NCI-H446 (cell line): ENCODE measurements around the gene RXFP1.

Experiments used
- DNase-seq, 2 experiments: peaks; one replicate each; lab custom pipeline; 2025; lab: John Stamatoyannopoulos, UW

RXFP1 gene

DNA sequence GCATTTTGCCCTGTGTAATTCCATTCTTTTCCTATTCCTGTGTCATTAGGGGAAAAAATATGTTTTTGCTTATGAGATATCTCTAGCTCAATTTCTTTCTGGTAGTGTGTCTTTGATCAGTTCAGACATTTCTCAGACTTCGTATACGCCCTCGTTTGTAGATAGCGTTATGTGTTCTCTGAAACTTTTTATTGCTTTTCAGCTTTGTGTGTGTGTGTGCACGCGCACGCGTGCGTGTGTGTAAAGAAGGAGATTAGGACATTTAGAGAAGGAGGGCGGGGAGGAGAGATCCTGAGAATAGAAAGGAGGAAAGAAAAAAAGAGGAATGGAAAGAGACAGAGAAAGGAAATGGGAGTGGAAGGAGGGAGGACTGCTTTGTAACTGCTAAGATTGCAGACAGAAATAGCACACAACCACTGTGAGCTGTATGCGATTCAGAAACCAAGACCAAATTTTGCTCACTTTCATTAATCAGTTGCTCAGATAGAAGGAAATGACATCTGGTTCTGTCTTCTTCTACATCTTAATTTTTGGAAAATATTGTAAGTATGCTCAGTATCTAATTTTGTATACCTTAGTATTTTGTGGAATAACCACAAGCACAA, at the start of gene RXFP1:
RXFP1 (plus strand) TSS at position 399 of the 605 bp plus-strand sequence; CDS start at position 494, 95 bp downstream.
- no peak for DNase-seq

DNA sequence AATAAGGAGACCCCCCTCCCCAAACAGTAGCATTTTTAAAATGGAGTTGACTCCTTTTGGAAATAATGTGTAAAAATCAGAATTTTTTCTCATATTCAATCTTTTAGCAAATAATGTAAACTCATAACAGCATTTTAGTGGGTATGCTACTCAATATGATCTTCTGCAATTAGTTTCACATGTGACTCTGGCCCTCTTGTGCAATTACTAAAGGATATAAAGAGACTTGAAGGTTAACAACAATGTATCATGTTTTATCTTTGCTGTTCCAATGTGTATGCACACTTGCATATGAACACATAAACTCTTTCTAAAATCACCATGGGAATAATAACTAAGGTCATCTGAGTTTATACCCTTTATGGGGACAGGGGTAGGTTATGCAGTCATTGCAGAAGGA, 39.9 kb upstream of the RXFP1 start:
- no peak for DNase-seq

- DNase-seq, result no peak
Observed at GRCh38 chr4:158484173-158484885, 37.4 kb upstream of the RXFP1 start.

GRCh38 chr4:158490629-158491028, 31.1 kb upstream of the RXFP1 start:
- DNase-seq, result no peak

- no peak for DNase-seq
Observed at GRCh38 chr4:158492391-158492790, 29.3 kb upstream of the RXFP1 start.

- DNase-seq, result peak in 1 of 2 experiments; percentile 1
Observed at GRCh38 chr4:158496030-158496741, 25.5 kb upstream of the RXFP1 start.

- DNase-seq, result no peak
Observed at GRCh38 chr4:158500054-158500453, 21.6 kb upstream of the RXFP1 start.

DNA sequence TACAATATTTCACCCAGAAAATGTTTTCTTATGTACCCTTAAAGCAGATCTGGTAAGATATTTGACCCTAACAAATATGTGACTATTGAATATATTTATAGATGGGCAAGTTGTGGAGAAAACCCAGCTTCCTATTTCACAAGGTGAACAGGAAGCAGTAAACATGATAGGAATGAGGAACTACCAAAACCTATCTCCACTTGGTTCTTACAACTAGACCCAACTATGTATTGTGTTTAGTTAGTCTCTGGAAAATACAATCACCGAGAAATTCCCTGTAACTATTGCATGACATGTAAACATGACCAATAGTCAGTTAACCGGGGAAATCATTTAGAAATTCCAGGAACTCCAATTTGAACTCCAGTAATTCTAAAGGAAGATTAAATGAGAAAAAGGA, 8.4 kb upstream of the RXFP1 start:
- no peak for DNase-seq

GRCh38 chr4:158519226-158519625, 2.5 kb upstream of the RXFP1 start:
- DNase-seq, result no peak

DNA sequence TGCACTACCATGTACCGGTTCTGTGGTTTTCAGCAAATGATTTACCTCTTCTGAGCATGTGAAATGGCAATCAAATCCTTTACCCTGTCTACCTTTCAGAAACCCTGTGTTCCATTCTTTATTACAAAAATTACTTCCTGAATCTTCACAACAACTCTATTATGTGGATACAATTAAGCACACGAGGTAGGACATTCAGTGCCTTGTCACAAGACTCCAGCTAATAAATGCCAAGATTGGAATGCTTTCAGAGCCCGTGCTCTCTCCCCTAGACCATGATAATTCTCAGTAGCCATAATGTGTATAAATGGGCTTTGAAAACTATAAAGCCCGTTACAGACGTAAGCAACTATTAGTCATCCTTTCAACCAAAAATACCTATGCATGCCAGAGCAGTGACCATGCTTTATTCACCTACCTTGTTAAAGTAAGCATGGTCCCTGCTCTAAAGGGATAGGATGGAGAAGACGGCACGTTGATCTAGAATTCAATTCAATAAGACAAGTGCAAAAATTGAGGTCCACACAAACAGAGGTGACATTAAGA, 2.4 kb downstream of the RXFP1 start:
- DNase-seq, result no peak

GRCh38 chr4:158527516-158527915, 5.8 kb downstream of the RXFP1 start:
- no peak for DNase-seq

- no peak for DNase-seq
Observed at GRCh38 chr4:158529505-158529904, 7.8 kb downstream of the RXFP1 start.

- no peak for DNase-seq
Observed at GRCh38 chr4:158530381-158530780, 8.7 kb downstream of the RXFP1 start.

- no peak for DNase-seq
Observed at GRCh38 chr4:158530898-158531297, 9.2 kb downstream of the RXFP1 start.

GRCh38 chr4:158532556-158533231, 11.0 kb downstream of the RXFP1 start:
- no peak for DNase-seq

GRCh38 chr4:158534727-158535126, 13.0 kb downstream of the RXFP1 start:
- DNase-seq, result no peak

- DNase-seq, result no peak
Observed at GRCh38 chr4:158535130-158535614, 13.5 kb downstream of the RXFP1 start.

DNA sequence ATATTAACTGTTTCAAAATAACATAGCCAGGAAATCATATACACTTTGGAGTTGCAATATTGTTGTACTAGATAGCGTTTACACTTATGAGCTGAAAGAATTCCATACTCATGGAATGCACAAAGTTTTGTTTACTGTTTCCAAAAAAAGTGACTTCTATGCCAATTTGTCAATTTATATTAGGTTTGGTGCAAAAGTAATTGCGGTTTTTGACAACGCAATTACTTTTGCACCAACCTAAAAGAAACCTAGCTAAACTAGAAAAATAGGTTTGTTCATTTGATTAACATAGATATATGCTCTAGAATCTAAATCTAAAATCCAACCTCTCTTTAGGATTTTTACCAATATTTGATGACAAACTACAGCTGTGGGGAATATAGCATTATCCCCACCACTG, 15.2 kb downstream of the RXFP1 start:
- DNase-seq, result no peak

DNA sequence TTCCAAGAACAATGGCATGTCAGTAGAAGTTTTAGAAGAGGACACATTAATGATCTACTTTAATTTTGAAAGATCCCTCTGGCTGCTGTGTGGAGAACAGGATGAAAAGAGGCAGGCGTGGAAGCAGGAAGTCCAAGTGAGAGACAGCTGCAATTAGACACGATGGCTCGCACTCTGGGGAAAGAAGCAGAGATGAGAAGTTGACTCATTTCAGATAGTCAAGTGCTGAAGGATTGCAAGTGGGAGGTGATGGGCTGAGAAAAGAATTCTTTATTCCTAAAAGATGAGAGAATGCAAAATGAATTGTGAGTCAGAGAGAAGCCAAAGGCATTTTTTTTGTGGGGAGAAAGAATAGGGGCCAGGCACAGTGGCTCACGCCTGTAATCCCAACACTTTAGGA, 16.5 kb downstream of the RXFP1 start:
- DNase-seq, result no peak

GRCh38 chr4:158538911-158539310, 17.2 kb downstream of the RXFP1 start:
- no peak for DNase-seq

GRCh38 chr4:158540125-158540907, 18.6 kb downstream of the RXFP1 start:
- DNase-seq, result no peak
